ENCODE results near the gene ZNRD2. TPM values are rescaled to one million over a fixed set of nuclear protein-coding genes. Genes with fewer than 3 reads are reported as not detected.

ZNRD2 gene
- total and polyA plus RNA-seq, 2 donors from 2014 or later = 32.0 to 60.4 TPM

DNA sequence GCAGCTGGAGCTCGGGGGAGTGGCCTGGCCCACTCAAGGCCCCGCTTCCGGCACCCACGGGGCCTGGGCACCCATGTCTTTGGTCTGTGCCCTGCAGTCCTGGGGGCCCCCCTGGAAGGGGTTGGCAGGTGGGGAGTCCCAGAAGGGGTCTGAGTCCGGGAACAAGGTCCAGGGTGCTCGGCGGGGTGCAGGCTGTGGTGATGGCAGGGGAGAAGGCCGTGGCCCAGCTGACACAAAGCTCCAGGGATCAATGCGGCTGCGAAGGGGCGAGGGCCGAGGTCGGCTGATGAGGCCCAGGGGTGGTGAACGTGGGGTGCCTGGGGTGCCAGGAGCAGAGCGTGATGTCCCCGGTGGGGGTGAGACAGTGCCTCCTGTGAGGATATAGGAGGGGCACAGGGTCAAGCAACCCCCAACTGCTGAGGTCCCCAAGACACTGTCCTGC lies 28.0 kb downstream of the ZNRD2 start:
- intact Hi-C loops (cut with DNase I) = no loop called here
- no peaks in the 10 kb centered on the region for H3K9me3 ChIP-seq (ENCODE audit: control insufficient read depth in 2 of 3, insufficient read depth in 1 of 3, low read length in 3 of 3)
- H3K27me3 ChIP-seq (ENCODE audit: control insufficient read depth, insufficient read depth, low read length) = no peaks in the 10 kb centered on the region
- no peak overlapping the region for H3K27ac ChIP-seq (ENCODE audit: low read depth in 2 of 2, low read length in 2 of 2)
- peak in 1 of 5 donors; percentile 45 for DNase-seq
- no peak overlapping the region for H3K9ac ChIP-seq (ENCODE audit: low read length in 3 of 3)
- H3K36me3 ChIP-seq (ENCODE audit: control insufficient read depth in 2 of 3, insufficient read depth in 3 of 3, low read length in 3 of 3) = peaks cover 2 to 24% (median 3%) of the 10 kb centered on the region in 3 donors
- H3K4me3 ChIP-seq (ENCODE audit: low read length in 3 of 3) = no peak overlapping the region
- H3K4me1 ChIP-seq (ENCODE audit: control insufficient read depth in 2 of 3, insufficient read depth in 2 of 3, low read depth in 1 of 3, low read length in 3 of 3) = peaks cover 0 to 4% (median 0%) of the 10 kb centered on the region in 3 donors
- no peak for FAIRE-seq
- TF ChIP-seq, protein P1, sequence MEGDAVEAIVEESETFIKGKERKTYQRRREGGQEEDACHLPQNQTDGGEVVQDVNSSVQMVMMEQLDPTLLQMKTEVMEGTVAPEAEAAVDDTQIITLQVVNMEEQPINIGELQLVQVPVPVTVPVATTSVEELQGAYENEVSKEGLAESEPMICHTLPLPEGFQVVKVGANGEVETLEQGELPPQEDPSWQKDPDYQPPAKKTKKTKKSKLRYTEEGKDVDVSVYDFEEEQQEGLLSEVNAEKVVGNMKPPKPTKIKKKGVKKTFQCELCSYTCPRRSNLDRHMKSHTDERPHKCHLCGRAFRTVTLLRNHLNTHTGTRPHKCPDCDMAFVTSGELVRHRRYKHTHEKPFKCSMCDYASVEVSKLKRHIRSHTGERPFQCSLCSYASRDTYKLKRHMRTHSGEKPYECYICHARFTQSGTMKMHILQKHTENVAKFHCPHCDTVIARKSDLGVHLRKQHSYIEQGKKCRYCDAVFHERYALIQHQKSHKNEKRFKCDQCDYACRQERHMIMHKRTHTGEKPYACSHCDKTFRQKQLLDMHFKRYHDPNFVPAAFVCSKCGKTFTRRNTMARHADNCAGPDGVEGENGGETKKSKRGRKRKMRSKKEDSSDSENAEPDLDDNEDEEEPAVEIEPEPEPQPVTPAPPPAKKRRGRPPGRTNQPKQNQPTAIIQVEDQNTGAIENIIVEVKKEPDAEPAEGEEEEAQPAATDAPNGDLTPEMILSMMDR (IDR thresholded peaks at IDR 0.05; ENCODE audit: borderline replicate concordance, extremely low read depth, insufficient read depth) = no peak

DNA sequence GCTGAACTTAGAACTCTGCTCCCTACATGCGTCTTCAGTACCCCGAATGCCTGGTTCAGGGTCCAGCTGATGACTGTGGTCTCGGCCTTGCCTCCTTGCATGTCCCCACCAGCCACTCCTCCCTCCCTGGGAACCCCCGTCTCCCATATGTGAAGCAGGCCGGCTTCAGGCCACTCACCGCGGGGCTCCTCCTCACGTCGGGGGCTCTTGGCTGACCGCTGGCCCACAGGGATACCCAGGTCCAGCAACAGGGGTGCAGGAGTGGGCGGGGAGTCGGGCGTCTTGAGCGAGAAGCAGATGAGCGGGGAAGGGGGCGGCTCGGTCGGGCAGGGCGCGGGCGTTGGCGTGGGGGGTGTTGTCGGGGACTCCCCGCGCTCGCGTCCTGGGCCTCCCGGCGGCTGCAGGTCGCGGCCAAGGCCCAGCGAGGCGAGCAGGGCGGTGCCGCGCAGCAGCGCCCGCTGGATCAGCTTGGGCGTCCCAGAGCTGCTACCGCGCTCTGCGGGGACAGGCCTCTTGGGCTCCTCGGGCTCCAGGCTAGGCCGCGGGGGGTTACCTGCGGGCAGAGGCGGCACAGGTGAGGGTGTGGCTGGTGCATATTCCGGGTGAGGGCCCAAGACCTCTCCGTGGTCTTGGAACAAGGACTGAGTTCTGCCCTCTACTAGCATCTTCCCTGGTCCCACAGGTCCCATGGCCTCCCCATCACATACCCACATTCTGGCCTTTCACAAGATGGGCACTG lies 29.1 kb downstream of the ZNRD2 start:
- Histone ChIP-seq H3K4me3 (ENCODE audit: low read length in 3 of 3) (no peak overlapping the region), H3K4me1 (ENCODE audit: control insufficient read depth in 2 of 3, insufficient read depth in 2 of 3, low read depth in 1 of 3, low read length in 3 of 3) (no peaks in the 10 kb centered on the region), H3K9me3 (ENCODE audit: control insufficient read depth in 2 of 3, insufficient read depth in 1 of 3, low read length in 3 of 3) (no peaks in the 10 kb centered on the region), H3K9ac (ENCODE audit: low read length in 3 of 3) (no peak overlapping the region), H3K27me3 (ENCODE audit: control insufficient read depth, insufficient read depth, low read length) (no peaks in the 10 kb centered on the region), H3K36me3 (ENCODE audit: control insufficient read depth in 2 of 3, insufficient read depth in 3 of 3, low read length in 3 of 3) (peaks cover 2 to 32% (median 5%) of the 10 kb centered on the region in 3 donors), H3K27ac (ENCODE audit: low read depth in 2 of 2, low read length in 2 of 2) (no peak overlapping the region)
- FAIRE-seq = no peak
- intact Hi-C loops (cut with DNase I) = no loop called here
- TF ChIP-seq, protein P1 (IDR thresholded peaks at IDR 0.05; ENCODE audit: borderline replicate concordance, extremely low read depth, insufficient read depth) = no peak
- DNase-seq = peak in 1 of 5 donors; percentile 75

DNA sequence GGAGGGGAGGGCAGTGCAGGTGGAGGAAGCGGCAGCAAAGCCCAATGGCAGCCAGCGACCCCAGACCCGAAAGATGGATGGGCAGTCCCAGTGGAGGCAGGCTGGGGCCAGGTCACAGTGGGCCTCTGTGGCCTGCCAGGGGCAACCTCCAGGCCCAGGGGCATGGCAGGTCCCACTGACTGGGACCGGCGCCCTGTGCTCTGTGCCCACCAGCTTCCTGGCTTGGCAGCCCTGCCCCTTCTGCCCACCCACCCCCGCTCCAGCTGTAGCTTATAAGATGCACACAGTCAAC lies 29.6 kb downstream of the ZNRD2 start:
- Histone ChIP-seq H3K4me3 (ENCODE audit: low read length in 3 of 3) (no peak overlapping the region), H3K9ac (ENCODE audit: low read length in 3 of 3) (no peak overlapping the region), H3K27ac (ENCODE audit: low read depth in 2 of 2, low read length in 2 of 2) (no peak overlapping the region), H3K4me1 (ENCODE audit: control insufficient read depth in 2 of 3, insufficient read depth in 2 of 3, low read depth in 1 of 3, low read length in 3 of 3) (no peaks in the 10 kb centered on the region), H3K36me3 (ENCODE audit: control insufficient read depth in 2 of 3, insufficient read depth in 3 of 3, low read length in 3 of 3) (peaks cover 4 to 37% (median 9%) of the 10 kb centered on the region in 3 donors), H3K9me3 (ENCODE audit: control insufficient read depth in 2 of 3, insufficient read depth in 1 of 3, low read length in 3 of 3) (no peaks in the 10 kb centered on the region), H3K27me3 (ENCODE audit: control insufficient read depth, insufficient read depth, low read length) (no peaks in the 10 kb centered on the region)
- DNase-seq (no peak), FAIRE-seq (no peak)
- TF ChIP-seq, protein P1 (IDR thresholded peaks at IDR 0.05; ENCODE audit: borderline replicate concordance, extremely low read depth, insufficient read depth) = no peak
- intact Hi-C loops (cut with DNase I) = no loop called here
